Thymus (tissue), 11 donors: ENCODE results near the gene CORO1C. TPM values are rescaled to one million over a fixed set of nuclear protein-coding genes. Genes with fewer than 3 reads are reported as not detected.

ENCODE experiments used
- DNase-seq, 9 donors: peaks; one replicate each; pipeline ENCODE4 v3.0.0-alpha.2; 2013; ENCODE audit warnings: low spot score in 9 of 9, low read depth in 6 of 9, missing footprints in 1 of 9
- H3K27ac ChIP-seq, 2 donors: one replicate each; pipeline ENCODE4 v1.5.1; 2013; ENCODE audit warnings: control low read depth in 1 of 2, low read depth in 1 of 2, low read length in 1 of 2, mild to moderate bottlenecking in 1 of 2, moderate library complexity in 1 of 2
- H3K27me3 ChIP-seq, 2 donors: one replicate each; pipeline ENCODE4 v1.5.1; 2013; ENCODE audit warnings: low read length in 1 of 2; ENCODE audit not compliant: control insufficient read depth in 2 of 2, insufficient read depth in 1 of 2
- H3K36me3 ChIP-seq, 2 donors: one replicate each; pipeline ENCODE4 v1.5.1; 2013; ENCODE audit warnings: low read length in 1 of 2, mild to moderate bottlenecking in 1 of 2, moderate library complexity in 1 of 2; ENCODE audit not compliant: control insufficient read depth in 2 of 2, insufficient read depth in 2 of 2
- H3K4me1 ChIP-seq, 2 donors: one replicate each; pipeline ENCODE4 v1.5.1; 2013; ENCODE audit warnings: low read length in 2 of 2; ENCODE audit not compliant: control insufficient read depth in 2 of 2, insufficient read depth in 2 of 2
- H3K4me3 ChIP-seq, 2 donors: one replicate each; pipeline ENCODE4 v1.5.1; 2013; ENCODE audit warnings: low read length in 2 of 2, control low read depth in 1 of 2, mild to moderate bottlenecking in 1 of 2
- H3K9me3 ChIP-seq, 2 donors: one replicate each; pipeline ENCODE4 v1.5.1; 2013; ENCODE audit warnings: low read length in 1 of 2, mild to moderate bottlenecking in 1 of 2; ENCODE audit not compliant: control insufficient read depth in 2 of 2, insufficient read depth in 1 of 2
- WGBS: extraction: QIAGEN DNeasy Blood & Tissue Kit; methylation state at CpG from one replicate; pipeline ENCODE4 v1.1.7; 2013; 5-methylcytosine and 5-hydroxymethylcytosine counted together
- polyA plus RNA-seq: library from polyadenylated mRNA; stranded (reverse); fragments of 200-250 nt; gene quantifications from one replicate; pipeline ENCODE4 v1.2.3, GENCODE V29; 2013
- total RNA-seq: library from RNA; stranded (reverse); fragments of 120-200 nt; gene quantifications from one replicate; pipeline ENCODE4 v1.2.4, GENCODE V29; 2013
- donor health status: healthy.

CORO1C gene
- total and polyA plus RNA-seq, 2 donors: 24.6 to 35.4 TPM

GRCh38 chr12:108638997-108639822 is 92.1 kb downstream of the CORO1C start:
- no peak overlapping the region for H3K4me3 ChIP-seq
- H3K9me3 ChIP-seq: no peaks in the 10 kb centered on the region
- no peak for DNase-seq
- no peaks in the 10 kb centered on the region for H3K27me3 ChIP-seq
- 96% methylated on average over 11 of the region's 11 CpGs for WGBS
- H3K27ac ChIP-seq: peak overlapping the region; percentile 18 to 77
- no peaks in the 10 kb centered on the region for H3K36me3 ChIP-seq
- peaks cover 60 to 89% of the 10 kb centered on the region in 2 donors for H3K4me1 ChIP-seq

GRCh38 chr12:108638141-108638827 is 93.0 kb downstream of the CORO1C start:
- H3K4me1 ChIP-seq: peaks cover 64 to 94% of the 10 kb centered on the region in 2 donors
- DNase-seq: peak in 1 of 9 donors; percentile 73
- H3K36me3 ChIP-seq: no peaks in the 10 kb centered on the region
- no peaks in the 10 kb centered on the region for H3K27me3 ChIP-seq
- no peak overlapping the region for H3K4me3 ChIP-seq
- no peaks in the 10 kb centered on the region for H3K9me3 ChIP-seq
- peak overlapping the region; percentile 40 to 77 for H3K27ac ChIP-seq
- 49% methylated on average over 18 of the region's 18 CpGs for WGBS

- Histone ChIP-seq H3K36me3 (no peaks in the 10 kb centered on the region), H3K27ac (peak overlapping the region; percentile 18 to 77), H3K27me3 (no peaks in the 10 kb centered on the region), H3K4me3 (no peak overlapping the region), H3K9me3 (no peaks in the 10 kb centered on the region), H3K4me1 (peaks cover 67 to 98% of the 10 kb centered on the region in 2 donors)
- DNase-seq: peak in 1 of 9 donors; percentile 68
- WGBS: 35% methylated on average over 7 of the region's 7 CpGs
Observed at GRCh38 chr12:108637222-108637971, 93.9 kb downstream of the CORO1C start.

GRCh38 chr12:108635997-108636808 is 95.1 kb downstream of the CORO1C start:
- no peak overlapping the region for H3K4me3 ChIP-seq
- H3K9me3 ChIP-seq: peaks cover 0 to 2% of the 10 kb centered on the region in 2 donors
- 24% methylated on average over 6 of the region's 6 CpGs for WGBS
- H3K4me1 ChIP-seq: peaks cover 65 to 98% of the 10 kb centered on the region in 2 donors
- DNase-seq: peak in 2 of 9 donors; percentile 58 to 86
- peak overlapping the region; percentile 84 for H3K27ac ChIP-seq
- H3K27me3 ChIP-seq: no peaks in the 10 kb centered on the region
- H3K36me3 ChIP-seq: no peaks in the 10 kb centered on the region

- peaks cover 67 to 98% of the 10 kb centered on the region in 2 donors for H3K4me1 ChIP-seq
- WGBS: 1% methylated on average over 15 of the region's 15 CpGs
- DNase-seq: peak in 2 of 9 donors; percentile 56 to 86
Observed at GRCh38 chr12:108635201-108635996, 95.9 kb downstream of the CORO1C start.

GRCh38 chr12:108634341-108634751 is 97.0 kb downstream of the CORO1C start:
- Histone ChIP-seq H3K9me3 (peaks cover 0 to 2% of the 10 kb centered on the region in 2 donors), H3K27me3 (no peaks in the 10 kb centered on the region), H3K27ac (peak overlapping the region; percentile 72 to 84), H3K36me3 (no peaks in the 10 kb centered on the region), H3K4me3 (peak overlapping the region; percentile 3 to 5), H3K4me1 (peaks cover 73 to 100% of the 10 kb centered on the region in 2 donors)
- WGBS: 8% methylated on average over 4 of the region's 4 CpGs
- DNase-seq: peak in 1 of 9 donors; percentile 76

More at GRCh38 chr12:108635201-108635996, 95.9 kb downstream of the CORO1C start:
- peak overlapping the region; percentile 84 for H3K27ac ChIP-seq
- no peaks in the 10 kb centered on the region for H3K27me3 ChIP-seq
- H3K4me3 ChIP-seq: peak overlapping the region; percentile 1 to 11
- H3K9me3 ChIP-seq: peaks cover 0 to 2% of the 10 kb centered on the region in 2 donors
- H3K36me3 ChIP-seq: no peaks in the 10 kb centered on the region

DNA sequence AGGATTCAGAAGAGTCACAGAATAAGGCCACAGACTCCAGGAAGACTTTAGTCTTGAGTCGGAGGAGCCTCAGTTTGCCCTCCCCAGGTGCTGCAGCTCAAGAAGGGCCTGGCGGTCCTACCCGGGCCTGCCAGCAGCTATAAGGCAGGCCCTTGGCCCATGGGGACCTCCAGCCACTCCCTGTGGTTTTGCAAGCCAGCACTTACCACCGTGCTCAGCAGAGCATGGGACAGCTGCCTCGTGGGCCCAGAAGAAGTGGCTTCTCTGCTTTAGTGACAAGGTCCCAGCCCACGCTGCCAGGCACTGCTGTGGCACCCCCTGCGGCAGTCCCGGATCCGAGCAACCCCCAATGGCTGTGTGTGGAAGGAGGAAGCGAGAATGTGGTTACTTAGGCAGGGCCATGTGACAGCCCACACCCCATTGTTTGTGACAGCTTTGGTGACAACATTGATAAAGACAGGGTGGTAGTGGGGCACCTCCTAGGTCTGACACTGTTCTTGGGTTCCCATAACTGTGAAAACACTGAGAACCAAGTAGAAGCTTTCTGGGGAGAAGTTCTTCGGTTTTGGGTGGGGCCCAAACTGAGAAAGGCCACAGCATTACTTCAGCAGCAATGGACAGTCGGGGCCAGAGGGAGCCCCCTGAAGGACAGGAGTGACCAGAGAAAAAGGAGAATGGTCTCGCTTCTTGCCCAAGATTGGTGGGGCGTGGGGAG is 97.6 kb downstream of the CORO1C start, which contains the start of gene SELPLG:
Gene SELPLG, minus strand, starts transcription at position 361 of the 715 bp plus-strand sequence. CDS start 9,587 bp downstream, outside the sequence.
- H3K27me3 ChIP-seq: no peaks in the 10 kb centered on the region
- H3K27ac ChIP-seq: peak within 1 kb of the TSS; percentile 79 to 84
- WGBS: 18% methylated on average over 14 of the region's 14 CpGs
- peaks cover 76 to 100% of the 10 kb centered on the region in 2 donors for H3K4me1 ChIP-seq
- DNase-seq: peak in 5 of 9 donors; percentile 75 to 92 (median 76)
- H3K36me3 ChIP-seq: peaks cover 0 to 2% of the 10 kb centered on the region in 2 donors
- peak within 1 kb of the TSS; percentile 44 to 49 for H3K4me3 ChIP-seq
- peaks cover 0 to 2% of the 10 kb centered on the region in 2 donors for H3K9me3 ChIP-seq
